HG02870 (cell line): ENCODE results near the gene CDC6.

ENCODE experiments used
- ATAC-seq: cut with Tn5 transposase; IDR thresholded peaks from one replicate; pipeline ENCODE4 v1.9.1; 2021; ENCODE audit warnings: mild to moderate bottlenecking, moderate library complexity; ENCODE audit not compliant: unreplicated experiment

The CDC6 gene

GRCh38 chr17:40287494-40288369 lies at the start of gene CDC6:
Gene CDC6 (plus strand): TSS chr17:40287879. CDS start chr17:40289421, 1,542 bp downstream.
- ATAC-seq, result peak; percentile 95

GRCh38 chr17:40241252-40241834 lies 46.3 kb upstream of the CDC6 start:
- ATAC-seq, result no peak

- ATAC-seq, result no peak
These were observed 44.9 kb upstream of the CDC6 start for GRCh38 chr17:40242774-40243173.

GRCh38 chr17:40243761-40244160 lies 43.9 kb upstream of the CDC6 start:
- no peak for ATAC-seq

GRCh38 chr17:40244255-40244654 lies 43.4 kb upstream of the CDC6 start:
- ATAC-seq, result no peak

- no peak for ATAC-seq
These were observed 39.7 kb upstream of the CDC6 start for GRCh38 chr17:40247926-40248495.

GRCh38 chr17:40248507-40248906 lies 39.2 kb upstream of the CDC6 start:
- no peak for ATAC-seq

- no peak for ATAC-seq
These were observed 36.1 kb upstream of the CDC6 start for GRCh38 chr17:40251576-40251975.

GRCh38 chr17:40253565-40253964 lies 34.1 kb upstream of the CDC6 start:
- ATAC-seq, result no peak

GRCh38 chr17:40259505-40259904 lies 28.2 kb upstream of the CDC6 start:
- no peak for ATAC-seq

- no peak for ATAC-seq
These were observed 27.2 kb upstream of the CDC6 start for GRCh38 chr17:40260528-40260927.

GRCh38 chr17:40264458-40265185 lies 23.1 kb upstream of the CDC6 start:
- no peak for ATAC-seq

GRCh38 chr17:40265337-40265736 lies 22.3 kb upstream of the CDC6 start:
- no peak for ATAC-seq

GRCh38 chr17:40266882-40267281 lies 20.8 kb upstream of the CDC6 start:
- no peak for ATAC-seq

- ATAC-seq, result no peak
These were observed 19.5 kb upstream of the CDC6 start for GRCh38 chr17:40268141-40268712.

GRCh38 chr17:40278414-40278813 lies 9.3 kb upstream of the CDC6 start:
- ATAC-seq, result no peak

- no peak for ATAC-seq
These were observed 8.3 kb upstream of the CDC6 start for GRCh38 chr17:40279402-40279801.

- ATAC-seq, result no peak
These were observed 6.0 kb upstream of the CDC6 start for GRCh38 chr17:40281663-40282062.

- ATAC-seq, result no peak
These were observed 4.0 kb upstream of the CDC6 start for GRCh38 chr17:40283662-40284061.

GRCh38 chr17:40284085-40284713 lies 3.5 kb upstream of the CDC6 start:
- ATAC-seq, result no peak

- no peak for ATAC-seq
These were observed 1.2 kb upstream of the CDC6 start for GRCh38 chr17:40286473-40286872.
